Peyer's patch (tissue), 4 donors: ENCODE results near the gene SUN5.

ENCODE experiments used
- POLR2A ChIP-seq, 2 donors: fragments of 450-650 bp; IDR thresholded peaks; one replicate each; pipeline ENCODE4 v1.5.1; 2017; ENCODE audit warnings: antibody characterized with exemption in 2 of 2, mild to moderate bottlenecking in 2 of 2, moderate library complexity in 2 of 2
- TF ChIP-seq, protein P1 (sequence below), 6 experiments: fragments of 450-650 bp in 4 of 6; fragments of 200-600 bp in 2 of 6; sonication (generic) in 1 of 6; IDR thresholded peaks; one replicate each; pipeline ENCODE4 v1.5.1; 2017 to 2019; ENCODE audit warnings: antibody characterized with exemption in 6 of 6, mild to moderate bottlenecking in 3 of 6, moderate library complexity in 1 of 6

GRCh38 chr20:33015114-33015484, 10.9 kb upstream of the SUN5 start:
- TF ChIP-seq, protein P1, sequence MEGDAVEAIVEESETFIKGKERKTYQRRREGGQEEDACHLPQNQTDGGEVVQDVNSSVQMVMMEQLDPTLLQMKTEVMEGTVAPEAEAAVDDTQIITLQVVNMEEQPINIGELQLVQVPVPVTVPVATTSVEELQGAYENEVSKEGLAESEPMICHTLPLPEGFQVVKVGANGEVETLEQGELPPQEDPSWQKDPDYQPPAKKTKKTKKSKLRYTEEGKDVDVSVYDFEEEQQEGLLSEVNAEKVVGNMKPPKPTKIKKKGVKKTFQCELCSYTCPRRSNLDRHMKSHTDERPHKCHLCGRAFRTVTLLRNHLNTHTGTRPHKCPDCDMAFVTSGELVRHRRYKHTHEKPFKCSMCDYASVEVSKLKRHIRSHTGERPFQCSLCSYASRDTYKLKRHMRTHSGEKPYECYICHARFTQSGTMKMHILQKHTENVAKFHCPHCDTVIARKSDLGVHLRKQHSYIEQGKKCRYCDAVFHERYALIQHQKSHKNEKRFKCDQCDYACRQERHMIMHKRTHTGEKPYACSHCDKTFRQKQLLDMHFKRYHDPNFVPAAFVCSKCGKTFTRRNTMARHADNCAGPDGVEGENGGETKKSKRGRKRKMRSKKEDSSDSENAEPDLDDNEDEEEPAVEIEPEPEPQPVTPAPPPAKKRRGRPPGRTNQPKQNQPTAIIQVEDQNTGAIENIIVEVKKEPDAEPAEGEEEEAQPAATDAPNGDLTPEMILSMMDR (IDR thresholded peaks at IDR 0.05), result no peak
- TF ChIP-seq POLR2A (IDR thresholded peaks at IDR 0.05), result no peak
